ENCODE data around the gene AKR1B15.
"Not testable (repeated sequence)": the region's sequence is repeated elsewhere in the genome, so short reads cannot be mapped to it uniquely, and the experiment has no call there.

The AKR1B15 gene

DNA sequence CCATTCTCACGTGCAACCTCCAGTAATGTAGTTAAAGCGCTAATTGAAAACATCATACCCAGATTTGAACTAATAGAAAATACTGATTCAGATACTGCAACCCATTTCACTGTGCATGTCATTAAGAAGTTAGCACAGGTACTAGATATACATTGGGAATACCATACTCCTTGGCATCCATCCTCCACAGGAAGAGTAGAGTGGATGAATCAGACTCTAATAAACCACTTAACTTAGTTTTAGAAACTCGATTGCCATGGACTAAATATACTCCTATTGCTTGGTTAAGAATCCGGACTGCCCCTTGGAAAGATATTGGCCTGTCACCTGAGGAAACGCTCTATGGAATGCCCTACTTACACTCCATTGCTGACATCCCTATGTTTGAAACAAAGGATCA, 9.5 kb downstream of the AKR1B15 start:
- in situ Hi-C loops (cut with HindIII; ENCODE audit: low sequenced_read_pairs) = no loop called here

DNA sequence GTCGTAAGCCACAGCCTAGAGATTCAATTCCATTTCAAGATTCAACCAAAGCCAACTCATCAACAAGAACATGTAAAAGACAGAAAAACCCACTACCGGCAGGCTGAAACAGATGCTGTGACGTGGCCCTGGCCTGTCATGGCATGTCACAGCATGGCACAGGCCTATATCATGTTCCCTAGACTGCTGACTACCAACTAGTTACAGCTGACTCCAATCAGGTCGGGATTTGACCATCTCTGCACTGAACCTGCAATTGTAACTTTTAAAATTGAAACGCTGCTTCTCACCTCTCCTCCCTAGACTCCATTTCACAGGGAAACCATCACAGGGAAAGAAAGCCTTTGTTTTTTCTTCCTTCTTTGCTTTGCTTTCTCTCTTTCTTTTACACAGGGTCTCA, 12.7 kb downstream of the AKR1B15 start:
- in situ Hi-C loops (cut with HindIII; ENCODE audit: low sequenced_read_pairs) = not testable (repeated sequence)

DNA sequence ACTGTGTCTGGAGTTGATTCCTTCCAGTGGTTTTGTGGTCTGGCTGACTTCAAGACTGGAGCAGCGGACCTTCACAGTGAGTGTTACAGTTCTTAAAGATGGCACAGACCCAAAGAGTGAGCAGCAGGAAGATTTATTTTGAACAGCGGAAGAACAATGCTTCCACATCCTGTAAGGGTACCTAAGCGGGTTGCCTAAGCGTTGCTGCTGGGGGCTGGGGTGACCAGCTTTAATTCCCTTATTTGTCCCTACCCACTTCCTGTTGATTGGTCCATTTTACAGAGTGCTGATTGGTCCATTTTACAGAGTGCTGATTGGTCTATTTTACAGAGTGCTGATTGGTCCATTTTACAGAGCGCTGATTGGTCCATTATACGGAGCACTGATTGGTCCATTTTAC, 13.2 kb downstream of the AKR1B15 start:
- in situ Hi-C loops (cut with HindIII; ENCODE audit: low sequenced_read_pairs) = no loop called here

DNA sequence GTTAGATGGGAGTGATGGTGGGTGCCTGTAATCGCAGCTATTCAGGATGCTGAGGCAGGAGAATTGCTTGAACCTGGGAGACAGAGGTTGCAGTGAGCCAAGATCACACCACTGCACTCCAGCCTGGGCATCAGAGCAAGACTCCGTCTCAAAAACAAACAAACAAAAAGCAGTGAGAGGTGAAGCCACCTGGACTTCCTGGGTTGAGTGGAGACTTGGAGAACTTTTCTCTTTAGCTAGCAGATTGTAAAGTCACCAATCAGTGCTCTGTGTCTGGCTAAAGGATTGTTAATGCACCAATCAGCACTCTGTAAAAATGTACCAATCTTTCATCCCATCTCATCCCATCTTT, 14.5 kb downstream of the AKR1B15 start:
- in situ Hi-C loops (cut with HindIII; ENCODE audit: low sequenced_read_pairs) = not testable (repeated sequence)

DNA sequence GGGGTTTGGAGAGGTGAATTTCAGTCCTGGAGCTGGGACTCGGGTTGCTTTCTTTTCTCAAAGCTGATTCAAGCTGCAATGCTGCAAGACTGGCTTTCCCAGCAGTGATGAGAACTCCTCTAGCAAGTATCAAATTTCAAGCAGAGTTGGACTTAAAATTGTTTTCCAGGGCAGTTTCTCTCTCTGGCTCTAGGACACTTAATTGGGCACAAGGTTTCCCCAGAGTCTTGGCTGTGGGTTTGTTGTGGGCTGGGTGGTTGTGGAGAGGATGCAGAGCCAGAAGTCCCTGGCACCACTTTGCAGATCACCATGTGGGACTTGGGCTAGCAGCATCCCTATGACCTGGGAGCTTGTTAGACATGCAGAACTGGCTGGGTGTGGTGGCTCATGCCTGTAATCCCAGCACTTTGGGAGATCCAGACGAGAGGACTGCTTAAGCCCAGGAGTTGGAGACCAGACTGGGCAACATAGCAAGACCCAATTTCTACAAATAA, 16.8 kb downstream of the AKR1B15 start:
- in situ Hi-C loops (cut with HindIII; ENCODE audit: low sequenced_read_pairs) = no loop called here

DNA sequence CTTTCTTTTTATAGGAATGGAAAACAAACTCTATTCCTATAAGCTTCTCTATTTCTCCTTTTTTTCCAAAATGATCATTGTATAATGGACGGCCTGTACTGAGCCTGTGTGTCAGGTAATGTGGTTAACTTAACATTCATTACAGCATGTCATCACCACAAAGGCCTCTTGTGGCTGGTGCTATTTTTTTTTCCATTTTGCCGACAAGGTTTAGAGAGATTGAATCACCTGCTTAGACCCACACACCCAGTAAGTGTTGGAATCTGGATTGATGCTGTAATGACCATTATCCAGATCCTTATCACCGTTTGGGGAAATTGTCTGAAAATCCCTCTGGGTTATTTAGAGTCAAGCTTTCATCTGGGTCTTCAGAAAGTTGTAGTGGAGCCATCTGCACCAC, 18.5 kb downstream of the AKR1B15 start:
- in situ Hi-C loops (cut with HindIII; ENCODE audit: low sequenced_read_pairs) = no loop called here

DNA sequence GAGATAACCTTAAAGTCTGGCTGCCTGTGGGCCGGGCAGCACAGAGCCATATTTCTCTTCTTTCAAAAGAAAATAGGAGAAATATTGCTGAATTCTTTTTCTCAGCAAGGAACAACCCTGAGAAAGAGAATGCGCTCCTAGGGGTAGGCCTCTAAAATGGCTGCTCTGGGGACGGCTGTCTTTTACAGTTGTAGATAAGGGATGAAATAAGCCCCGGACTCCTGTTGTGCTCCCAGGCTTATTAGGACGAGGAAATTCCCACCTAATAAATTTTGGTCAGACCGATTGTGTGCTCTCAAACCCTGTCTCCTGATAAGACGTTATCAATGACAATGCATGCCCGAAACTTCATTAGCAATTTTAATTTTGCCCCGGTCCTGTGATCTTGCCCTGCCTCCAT, 21.1 kb downstream of the AKR1B15 start:
- in situ Hi-C loops (cut with HindIII; ENCODE audit: low sequenced_read_pairs) = not testable (repeated sequence)

DNA sequence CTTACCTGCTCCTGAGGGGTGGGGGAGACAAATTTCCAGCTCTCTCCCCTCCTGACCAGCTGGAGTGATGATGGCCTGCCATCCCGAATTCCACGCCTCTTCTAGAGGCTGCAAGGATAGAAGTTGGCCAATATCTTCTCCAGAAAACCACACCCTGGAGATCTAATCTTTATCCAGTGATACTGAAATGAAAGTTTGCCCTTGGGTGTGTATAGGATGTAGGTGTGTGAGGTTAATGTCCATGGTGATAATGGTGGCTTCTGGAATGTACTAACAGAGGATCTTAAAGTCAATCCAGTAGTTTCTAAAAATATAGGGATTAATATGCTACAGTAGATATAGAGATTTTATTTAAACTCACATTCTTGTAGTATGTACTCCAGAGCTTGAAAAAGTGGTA, 22.2 kb downstream of the AKR1B15 start:
- in situ Hi-C loops (cut with HindIII; ENCODE audit: low sequenced_read_pairs) = no loop called here

DNA sequence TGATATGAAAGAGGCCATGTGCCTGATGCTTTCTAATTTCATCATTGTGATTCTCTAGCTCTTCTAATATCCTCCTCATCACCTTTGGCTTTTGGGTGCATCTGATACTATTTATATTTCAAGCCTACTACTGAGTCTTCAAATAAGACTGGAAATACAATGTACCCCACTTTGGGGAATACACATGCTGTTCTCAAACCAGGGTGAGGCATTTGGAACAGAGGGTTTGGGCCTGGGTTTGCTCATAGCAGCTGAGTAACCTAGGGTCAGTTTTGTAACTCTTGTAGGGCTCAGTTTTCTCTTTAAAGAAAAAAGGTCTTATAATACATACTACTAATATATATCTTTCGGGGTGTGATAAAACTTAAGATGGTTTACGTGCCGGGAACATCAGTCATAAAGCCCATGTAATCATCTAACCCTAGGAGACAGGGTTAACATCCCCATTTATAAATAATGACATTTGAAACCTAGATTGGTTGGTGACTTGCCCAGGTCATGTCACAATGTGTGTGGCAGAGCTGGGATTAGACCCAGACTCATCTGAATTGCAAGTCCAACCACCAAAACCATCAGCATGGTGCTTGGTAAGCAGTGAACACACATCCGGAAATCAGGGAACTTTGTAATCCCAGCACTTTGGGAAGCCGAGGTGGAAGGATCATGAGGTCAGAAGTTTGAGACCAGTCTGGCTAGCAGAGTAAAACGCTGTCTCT, 23.0 kb downstream of the AKR1B15 start:
- in situ Hi-C loops (cut with HindIII; ENCODE audit: low sequenced_read_pairs) = no loop called here

DNA sequence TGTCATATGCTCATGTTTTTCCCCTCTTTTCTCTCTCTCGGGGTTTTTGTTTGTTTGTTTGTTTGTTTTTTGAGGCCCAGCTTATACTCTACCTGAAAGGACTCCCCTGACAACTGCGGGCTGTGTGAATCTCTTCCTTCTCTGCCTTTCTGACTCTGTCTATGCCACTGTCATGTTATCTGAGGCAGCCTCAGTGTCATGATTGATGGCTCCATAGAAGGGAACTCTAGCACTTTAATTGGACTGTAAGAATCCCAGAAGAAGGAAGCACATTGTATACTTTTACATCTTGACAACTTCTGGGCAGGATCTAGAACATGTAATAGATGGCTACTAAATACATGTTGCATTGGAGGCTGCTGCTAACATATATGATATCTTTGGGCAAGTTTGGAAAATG, 25.4 kb downstream of the AKR1B15 start:
- in situ Hi-C loops (cut with HindIII; ENCODE audit: low sequenced_read_pairs) = no loop called here

DNA sequence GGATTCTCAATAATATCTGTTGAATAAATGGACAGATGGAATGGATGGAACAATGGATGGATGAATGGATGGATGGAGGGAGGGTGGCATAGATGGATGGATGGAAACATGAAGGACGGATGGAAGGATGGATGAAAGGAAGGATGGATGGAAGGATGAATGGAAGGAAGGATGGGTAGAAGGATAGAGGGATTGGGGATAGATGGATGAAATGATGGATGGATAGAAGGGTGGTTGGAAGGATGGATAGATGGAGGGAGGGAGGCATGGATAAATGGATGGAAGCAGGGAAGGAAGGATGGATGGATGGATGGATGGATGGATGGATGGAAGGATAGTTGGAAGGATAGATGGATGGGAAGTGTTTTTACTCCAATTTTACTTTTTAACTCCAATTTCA, 35.4 kb downstream of the AKR1B15 start:
- in situ Hi-C loops (cut with HindIII; ENCODE audit: low sequenced_read_pairs) = no loop called here

DNA sequence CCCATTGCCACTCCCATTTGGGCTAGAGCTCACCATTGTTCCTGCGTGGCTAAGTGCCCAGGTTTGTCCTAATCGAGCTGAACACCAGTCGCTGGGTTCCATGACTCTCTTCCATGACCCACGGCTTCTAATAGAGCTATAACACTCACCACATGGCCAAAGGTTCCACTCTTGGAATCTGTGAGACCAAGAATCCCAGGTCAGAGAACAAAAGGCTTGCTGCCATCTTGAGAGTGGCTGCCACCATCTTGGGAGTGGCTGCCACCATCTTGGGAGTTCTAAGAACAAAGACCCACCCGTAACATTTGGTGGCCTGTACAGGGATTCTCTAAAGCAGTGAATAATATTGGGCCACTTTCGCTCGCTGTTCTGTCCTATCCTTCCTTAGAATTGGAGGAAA, 37.0 kb downstream of the AKR1B15 start:
- in situ Hi-C loops (cut with HindIII; ENCODE audit: low sequenced_read_pairs) = no loop called here

DNA sequence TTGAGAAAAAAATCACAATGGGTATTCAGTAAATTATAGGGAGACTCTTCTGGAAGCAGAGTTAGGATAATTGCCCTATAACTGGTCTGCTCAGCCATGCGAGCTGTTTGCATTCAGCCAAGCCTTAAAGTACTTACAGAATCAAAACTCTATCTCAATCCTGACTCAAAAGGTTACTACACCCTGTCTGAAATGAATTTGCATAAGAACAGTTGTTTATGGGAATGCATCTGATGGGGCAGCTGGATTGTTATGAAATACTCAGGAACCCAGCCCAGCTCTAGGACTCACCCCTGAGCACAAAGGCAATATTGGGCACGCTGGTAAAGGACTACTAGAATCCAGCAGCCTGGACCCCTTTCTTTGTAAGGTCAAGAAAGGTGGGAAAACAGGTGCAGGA, 38.8 kb downstream of the AKR1B15 start:
- in situ Hi-C loops (cut with HindIII; ENCODE audit: low sequenced_read_pairs) = no loop called here

DNA sequence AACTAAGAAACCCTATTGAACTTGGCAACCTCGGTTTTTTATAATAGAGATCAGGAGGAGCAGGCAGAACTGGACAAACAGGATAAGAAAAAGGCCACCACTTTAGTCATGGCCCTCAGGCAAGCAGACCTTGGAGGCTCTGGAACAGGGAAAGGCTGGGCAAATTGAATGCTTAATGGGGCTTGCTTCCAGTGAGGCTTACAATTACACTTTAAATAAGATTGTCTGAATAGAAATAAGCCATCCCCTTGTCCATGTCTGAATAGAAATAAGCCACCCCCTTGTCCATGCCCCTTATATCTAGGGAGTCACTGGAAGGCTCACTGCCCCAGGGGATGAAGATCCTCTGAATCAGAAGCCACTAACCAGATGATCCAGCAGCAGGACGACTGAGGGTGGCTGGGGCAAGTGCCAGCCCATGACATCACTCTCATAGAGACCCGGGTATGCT, 40.6 kb downstream of the AKR1B15 start:
- in situ Hi-C loops (cut with HindIII; ENCODE audit: low sequenced_read_pairs) = no loop called here

DNA sequence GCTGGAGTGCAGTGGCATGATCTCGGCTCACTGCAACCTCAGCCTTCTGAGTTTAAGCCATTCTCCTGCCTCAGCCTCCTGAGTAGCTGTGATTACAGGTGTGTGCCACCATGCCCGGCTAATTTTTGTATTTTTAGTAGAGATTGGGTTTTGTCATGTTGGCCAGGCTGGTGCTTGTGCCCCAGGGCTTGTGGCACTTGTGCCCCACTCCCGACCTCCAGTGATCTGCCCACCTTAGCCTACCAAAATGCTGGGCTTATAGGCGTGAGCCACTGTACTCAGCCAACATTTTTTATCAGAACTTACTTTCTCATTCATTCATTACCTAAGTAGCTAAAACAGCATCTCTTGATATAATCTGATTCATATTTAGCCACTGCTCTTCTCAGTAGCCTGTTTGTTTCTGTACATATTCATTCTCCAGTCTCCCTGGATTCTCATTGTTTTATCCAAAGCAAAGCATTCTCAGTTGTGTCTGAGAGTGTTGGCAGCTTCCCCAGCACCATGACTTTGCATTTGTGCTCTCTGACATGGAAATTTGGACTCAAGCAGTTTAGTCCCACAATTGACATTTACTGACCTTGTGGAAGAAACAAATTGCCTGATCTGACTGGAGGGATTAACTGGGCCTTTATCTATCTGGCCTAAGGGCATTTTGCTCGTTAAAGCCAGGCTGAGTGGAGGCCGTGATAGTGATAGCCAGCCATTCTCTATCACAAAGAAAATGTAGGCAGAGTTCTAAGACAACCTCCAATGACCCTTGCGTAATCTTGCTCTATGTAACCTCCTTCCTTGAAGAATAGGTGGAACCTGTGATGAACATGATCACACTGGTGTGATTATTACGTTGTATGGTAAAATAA, 44.9 kb downstream of the AKR1B15 start:
- in situ Hi-C loops (cut with HindIII; ENCODE audit: low sequenced_read_pairs) = no loop called here

DNA sequence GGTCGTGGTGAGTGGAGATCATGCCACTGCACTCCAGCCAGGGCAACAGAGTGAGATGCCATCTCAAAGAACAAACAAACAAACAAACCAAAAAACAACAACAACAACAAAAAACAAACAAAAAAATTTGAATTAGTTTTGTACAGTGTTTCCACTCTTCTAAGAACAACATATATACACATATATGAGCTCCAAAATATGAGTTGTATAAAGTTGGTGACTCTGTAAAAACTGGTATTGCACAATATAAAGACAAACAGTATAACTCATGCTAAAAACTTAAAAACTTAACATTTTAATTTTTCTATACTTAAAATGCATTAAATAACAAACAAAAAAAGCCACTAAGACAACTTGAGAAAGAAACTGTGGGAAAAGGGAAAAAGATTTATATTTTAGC, 46.0 kb downstream of the AKR1B15 start:
- in situ Hi-C loops (cut with HindIII; ENCODE audit: low sequenced_read_pairs) = no loop called here

DNA sequence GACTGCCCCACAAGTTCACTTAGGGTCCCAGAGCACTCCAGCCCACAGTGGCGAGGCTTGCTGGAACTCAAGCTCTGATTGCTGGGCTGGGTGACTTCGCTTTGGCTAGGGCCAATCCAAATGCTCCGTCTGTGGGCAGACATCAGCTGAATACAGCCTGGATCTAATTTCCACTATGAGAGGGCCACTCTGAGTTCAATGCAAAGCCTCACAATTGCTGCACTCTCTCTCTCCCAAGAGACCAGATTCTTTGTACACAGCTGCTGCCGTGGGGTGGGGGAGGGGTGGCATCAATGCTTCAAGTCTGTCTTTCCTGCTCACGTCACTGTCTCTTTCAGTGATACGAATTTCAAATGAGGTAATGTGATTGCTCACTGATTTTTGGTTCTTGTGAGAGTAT, 50.5 kb downstream of the AKR1B15 start:
- in situ Hi-C loops (cut with HindIII; ENCODE audit: low sequenced_read_pairs) = no loop called here

DNA sequence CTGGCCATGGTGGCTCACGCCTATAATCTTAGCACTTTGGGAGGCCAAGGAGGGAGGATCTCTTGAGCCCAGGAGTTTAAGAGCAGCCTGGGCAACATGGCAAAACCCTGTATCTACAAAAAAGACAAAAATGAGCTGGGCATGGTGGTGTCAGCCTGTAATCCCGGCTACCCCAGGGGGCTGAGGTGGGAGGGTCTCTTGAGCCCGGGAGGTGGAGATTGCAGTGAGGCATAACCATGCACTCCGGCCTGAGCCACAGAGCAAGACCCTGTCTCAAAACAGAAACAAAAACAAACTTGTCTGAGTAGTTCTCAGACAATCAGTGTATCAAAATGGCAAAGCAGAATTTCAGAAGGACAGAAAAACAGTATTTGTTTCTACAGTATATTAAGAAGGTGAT, 52.5 kb downstream of the AKR1B15 start:
- in situ Hi-C loops (cut with HindIII; ENCODE audit: low sequenced_read_pairs) = no loop called here

DNA sequence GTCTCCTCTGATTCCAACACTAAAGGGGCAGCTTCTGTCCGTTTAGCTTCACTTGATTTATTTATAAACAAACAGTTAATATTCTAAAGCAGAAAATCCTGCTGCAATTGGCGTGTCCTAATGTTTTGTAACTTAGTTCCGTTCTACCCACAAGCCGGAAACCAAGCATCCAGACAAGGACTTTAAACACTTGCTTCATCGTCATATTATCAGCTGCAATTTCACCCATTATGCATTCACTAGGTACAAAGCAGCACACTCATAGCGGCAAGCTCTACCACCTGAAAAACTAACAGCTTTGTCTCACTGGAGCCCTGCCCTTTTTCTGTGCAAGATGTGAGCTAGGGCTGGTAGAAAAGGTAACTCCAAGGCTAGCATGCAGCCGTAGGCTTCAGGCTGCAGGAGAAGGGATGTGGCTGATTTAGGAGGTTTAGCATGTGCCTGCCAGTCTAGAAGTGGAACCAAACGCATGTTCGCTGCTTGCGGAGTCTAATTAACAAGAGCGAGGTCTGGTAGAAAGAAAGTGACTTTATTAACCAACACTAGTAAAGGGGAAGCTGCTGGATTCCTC, 54.1 kb downstream of the AKR1B15 start:
- in situ Hi-C loops (cut with HindIII; ENCODE audit: low sequenced_read_pairs) = no loop called here

DNA sequence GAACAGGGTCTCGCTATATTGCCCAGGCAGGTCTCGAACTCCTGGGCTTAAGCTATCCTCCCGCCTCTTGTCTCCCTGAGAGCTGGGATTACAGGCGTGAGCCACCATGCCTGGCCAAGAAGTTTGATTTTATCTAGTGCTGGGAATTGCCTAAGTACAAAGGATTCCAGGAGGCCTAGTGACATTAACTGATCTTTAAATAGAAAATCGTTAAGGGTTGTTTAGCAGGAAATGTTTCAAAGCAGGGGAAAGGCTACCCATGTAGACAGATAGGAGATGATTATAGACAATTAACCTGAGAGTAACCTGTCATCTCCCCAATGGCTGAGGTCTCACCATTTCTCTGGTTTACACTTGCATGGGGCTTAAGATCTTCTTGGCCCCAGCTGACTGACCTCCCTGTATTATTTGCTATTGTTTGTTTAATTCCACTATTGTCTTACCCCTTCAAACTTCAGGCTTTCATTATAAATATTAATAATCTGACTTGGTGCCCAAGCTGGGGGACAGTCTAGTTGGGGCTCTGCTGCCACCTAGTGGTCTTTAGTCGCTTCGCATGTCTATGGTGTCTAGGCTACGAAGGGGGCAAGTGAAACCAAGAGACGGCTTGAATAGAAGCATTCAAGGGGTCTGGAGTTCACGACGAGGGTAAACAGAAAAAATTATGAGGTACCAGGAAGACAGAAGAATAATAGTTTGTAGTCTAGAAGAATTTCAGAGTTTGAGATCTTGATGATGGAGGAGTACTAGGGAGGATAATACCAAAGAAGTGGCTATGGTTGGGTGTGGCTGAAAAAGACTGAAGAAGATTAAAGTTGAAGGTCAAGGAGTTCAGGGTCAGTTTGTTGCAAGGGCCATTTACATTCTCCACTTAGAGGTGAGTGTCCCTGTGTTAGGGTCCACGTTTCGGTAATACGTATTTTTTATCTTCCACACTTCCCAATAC, 57.3 kb downstream of the AKR1B15 start:
- in situ Hi-C loops (cut with HindIII; ENCODE audit: low sequenced_read_pairs) = no loop called here
